B cell (primary cell): ENCODE data around the gene RGS1. TPM values are rescaled to one million over a fixed set of nuclear protein-coding genes. Genes with fewer than 3 reads are reported as not detected.
A peak's percentile ranks its signal among the peaks of the same experiment; 100 is the strongest.

Experiments
- ATAC-seq: fragments of 200-7000 bp; cut with Tn5 transposase; one replicate; pipeline ENCODE4 v1.10.0; 2021; ENCODE audit warnings: low read depth, mild to moderate bottlenecking, moderate number of reproducible peaks, moderate library complexity
- CTCF ChIA-PET: fragments of 350-600 bp; sonication (Branson Sonifier 250); formaldehyde crosslinking; loops from one replicate; lab custom pipeline; 2021; ENCODE audit warnings: antibody characterized with exemption, inconsistent platforms; lab: Charles Lee
- POLR2A ChIA-PET: fragments of 350-600 bp; sonication (Branson Sonifier 250); formaldehyde crosslinking; loops from one replicate; lab custom pipeline; 2021; ENCODE audit warnings: antibody characterized with exemption; lab: Charles Lee
- DNase-seq: peaks from one replicate; pipeline ENCODE4 v3.0.0; 2013
- H2AFZ ChIP-seq: 2 replicates; pipeline ENCODE4 v1.6.1; 2012; ENCODE audit warnings: mild to moderate bottlenecking, low read depth, low read length; ENCODE audit not compliant: insufficient read depth, poor library complexity, severe bottlenecking
- H3K27ac ChIP-seq, 2 donors: 1 replicate in 1 of 2; 2 replicates in 1 of 2; pipeline ENCODE4 v1.5.1; 2012 to 2013; ENCODE audit warnings: low read length in 2 of 2, mild to moderate bottlenecking in 2 of 2, moderate library complexity in 1 of 2
- H3K27me3 ChIP-seq, 4 experiments: fragments of 200-600 bp in 1 of 4; sonication (generic) in 1 of 4; replicated peaks in 1 of 4; 1 replicate in 2 of 4; 2 replicates in 2 of 4; pipeline versions ENCODE4 v1.6.1 to v1.7.0; 2013 to 2016; ENCODE audit warnings: low read length in 3 of 4, mild to moderate bottlenecking in 2 of 4, mixed read lengths in 1 of 4, moderate library complexity in 1 of 4; ENCODE audit not compliant: insufficient read depth in 4 of 4, control insufficient read depth in 3 of 4; ENCODE audit errors: control extremely low read depth in 1 of 4
- H3K36me3 ChIP-seq, 2 experiments: replicated peaks in 1 of 2; 1 replicate in 1 of 2; 2 replicates in 1 of 2; pipeline versions ENCODE4 v1.6.1 to v1.7.1; 2013; ENCODE audit warnings: low read length in 1 of 2; ENCODE audit not compliant: insufficient read depth in 2 of 2, control insufficient read depth in 1 of 2; ENCODE audit errors: control extremely low read depth in 1 of 2, extremely low read depth in 1 of 2
- H3K4me1 ChIP-seq, 2 donors: fragments of 200-600 bp in 1 of 2; sonication (generic) in 1 of 2; 1 replicate in 1 of 2; 2 replicates in 1 of 2; pipeline versions ENCODE4 v1.5.1 to v1.6.1; 2013 to 2017; ENCODE audit warnings: low read length in 2 of 2; ENCODE audit not compliant: control insufficient read depth in 2 of 2, insufficient read depth in 2 of 2
- H3K4me2 ChIP-seq: replicated peaks from 2 replicates; pipeline ENCODE3; 2012; ENCODE audit warnings: mild to moderate bottlenecking, low read depth, low read length; ENCODE audit not compliant: poor library complexity, severe bottlenecking
- H3K4me3 ChIP-seq, 5 experiments: fragments of 200-600 bp in 1 of 5; sonication (generic) in 1 of 5; 1 replicate in 3 of 5; 2 replicates in 2 of 5; pipeline versions ENCODE4 v1.5.1 to v1.7.0; 2011 to 2016; ENCODE audit warnings: low read length in 4 of 5, mild to moderate bottlenecking in 4 of 5, low read depth in 2 of 5, control low read depth in 1 of 5, moderate library complexity in 1 of 5; ENCODE audit not compliant: insufficient read depth in 1 of 5; ENCODE audit errors: control extremely low read depth in 1 of 5, extremely low read depth in 1 of 5
- H3K79me2 ChIP-seq: fragments of 200-600 bp; sonication (generic); one replicate; pipeline ENCODE4 v1.6.0; 2016; ENCODE audit warnings: low read length; ENCODE audit not compliant: control insufficient read depth, insufficient read depth
- H3K9ac ChIP-seq: fragments of 200-600 bp; sonication (generic); 2 replicates; pipeline ENCODE4 v1.6.1; 2017; ENCODE audit warnings: mild to moderate bottlenecking, low read length, moderate library complexity
- H3K9me3 ChIP-seq, 3 donors: one replicate each; pipeline versions ENCODE4 v1.6.1 to v1.7.1; 2013; ENCODE audit warnings: low read length in 2 of 3; ENCODE audit not compliant: control insufficient read depth in 2 of 3, insufficient read depth in 1 of 3; ENCODE audit errors: control extremely low read depth in 1 of 3
- H4K20me1 ChIP-seq: 2 replicates; pipeline ENCODE4 v1.6.0; 2012; ENCODE audit warnings: mild to moderate bottlenecking, low read length; ENCODE audit not compliant: insufficient read depth, control insufficient read depth, poor library complexity, severe bottlenecking
- H3K27ac Mint-ChIP-seq: one replicate; pipeline ENCODE4 v1.8.0; 2021; ENCODE audit warnings: mixed read lengths
- H3K27me3 Mint-ChIP-seq: one replicate; pipeline ENCODE4 v1.8.0; 2021; ENCODE audit warnings: mixed read lengths
- H3K4me1 Mint-ChIP-seq: one replicate; pipeline ENCODE4 v1.8.0; 2021; ENCODE audit warnings: mixed read lengths
- H3K4me3 Mint-ChIP-seq: one replicate; pipeline ENCODE4 v1.8.0; 2021; ENCODE audit warnings: mixed read lengths
- H3K9me3 Mint-ChIP-seq: one replicate; pipeline ENCODE4 v1.8.0; 2022; ENCODE audit warnings: mixed read lengths; ENCODE audit not compliant: insufficient read depth
- EZH2 ChIP-seq: IDR thresholded peaks from 2 replicates; pipeline ENCODE4 v1.6.1; 2012; ENCODE audit warnings: borderline replicate concordance, low read depth, mild to moderate bottlenecking, moderate library complexity, low read length; ENCODE audit not compliant: insufficient read depth, poor library complexity, severe bottlenecking
- WGBS: methylation state at CpG from one replicate; pipeline ENCODE4 v1.1.5; 2013; ENCODE audit warnings: missing lambda C conversion rate; ENCODE audit not compliant: insufficient coverage; 5-methylcytosine and 5-hydroxymethylcytosine counted together
- intact Hi-C: fragments of 100-400 bp; cut with micrococcal nuclease; formaldehyde crosslinking; loops from one replicate; pipeline ENCODE4 v1.10.0; 2022
- polyA plus RNA-seq: library from polyadenylated mRNA; depleted of rRNA; stranded (reverse); fragments of >200 nt; gene quantifications from 2 replicates; pipeline ENCODE4 v1.2.3, GENCODE V29; 2012
- total RNA-seq, 2 donors: library from RNA; stranded (reverse); fragments of 120-200 nt in 1 of 2; gene quantifications; 1 replicate in 1 of 2; 2 replicates in 1 of 2; pipeline versions ENCODE4 v1.2.3 to v1.2.4, GENCODE V29; 2013 to 2022
- TF ChIP-seq, protein P1 (sequence below): fragments of 200-600 bp; IDR thresholded peaks from one replicate; pipeline ENCODE4 v1.8.0; 2022; ENCODE audit warnings: antibody characterized with exemption, mild to moderate bottlenecking

Gene RGS1
- total and polyA plus RNA-seq, 2 donors (not counting 1 experiment from before 2014, with no cell fraction given), result 154 to 180 TPM

- WGBS, result no CpG with 5 or more reads among the region's 1 CpG
- CTCF ChIA-PET, result interaction anchor here (1.3 to 1.5 kb wide), 2 partner anchors 28 to 36 kb away, joined by 4 to 6 read pairs; no protein-coding TSS in a partner anchor
- peaks cover 9 to 17% of the 10 kb centered on the region in 2 donors for H3K4me1 ChIP-seq
- intact Hi-C loops, result no loop called here
- peaks cover 2% of the 10 kb centered on the region for H3K9me3 Mint-ChIP-seq
- H3K36me3 ChIP-seq, result no peaks in the 10 kb centered on the region
- H4K20me1 ChIP-seq, result no peaks in the 10 kb centered on the region
- no peak for ATAC-seq
- H3K79me2 ChIP-seq, result no peaks in the 10 kb centered on the region
- H3K4me2 ChIP-seq, result no peak overlapping the region
- no peak overlapping the region for H2AFZ ChIP-seq
- DNase-seq, result no peak
- H3K27me3 ChIP-seq, result peaks cover 0 to 2% (median 0%) of the 10 kb centered on the region in 4 experiments
- H3K9me3 ChIP-seq, result peaks cover 0 to 8% (median 8%) of the 10 kb centered on the region in 3 donors
- no peak overlapping the region for H3K4me3 ChIP-seq
- no peak overlapping the region for H3K27ac ChIP-seq
- H3K27ac Mint-ChIP-seq, result peak overlapping the region; percentile 38
- H3K27me3 Mint-ChIP-seq, result no peaks in the 10 kb centered on the region
- POLR2A ChIA-PET, result no interaction called here
- H3K9ac ChIP-seq, result no peak overlapping the region
- no peak for TF ChIP-seq EZH2
- TF ChIP-seq, protein P1, sequence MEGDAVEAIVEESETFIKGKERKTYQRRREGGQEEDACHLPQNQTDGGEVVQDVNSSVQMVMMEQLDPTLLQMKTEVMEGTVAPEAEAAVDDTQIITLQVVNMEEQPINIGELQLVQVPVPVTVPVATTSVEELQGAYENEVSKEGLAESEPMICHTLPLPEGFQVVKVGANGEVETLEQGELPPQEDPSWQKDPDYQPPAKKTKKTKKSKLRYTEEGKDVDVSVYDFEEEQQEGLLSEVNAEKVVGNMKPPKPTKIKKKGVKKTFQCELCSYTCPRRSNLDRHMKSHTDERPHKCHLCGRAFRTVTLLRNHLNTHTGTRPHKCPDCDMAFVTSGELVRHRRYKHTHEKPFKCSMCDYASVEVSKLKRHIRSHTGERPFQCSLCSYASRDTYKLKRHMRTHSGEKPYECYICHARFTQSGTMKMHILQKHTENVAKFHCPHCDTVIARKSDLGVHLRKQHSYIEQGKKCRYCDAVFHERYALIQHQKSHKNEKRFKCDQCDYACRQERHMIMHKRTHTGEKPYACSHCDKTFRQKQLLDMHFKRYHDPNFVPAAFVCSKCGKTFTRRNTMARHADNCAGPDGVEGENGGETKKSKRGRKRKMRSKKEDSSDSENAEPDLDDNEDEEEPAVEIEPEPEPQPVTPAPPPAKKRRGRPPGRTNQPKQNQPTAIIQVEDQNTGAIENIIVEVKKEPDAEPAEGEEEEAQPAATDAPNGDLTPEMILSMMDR, result no peak
- H3K4me3 Mint-ChIP-seq, result no peak overlapping the region
- peaks cover 37% of the 10 kb centered on the region for H3K4me1 Mint-ChIP-seq
Observed at GRCh38 chr1:192573499-192573898, 2.1 kb upstream of the RGS1 start.

GRCh38 chr1:192574073-192574472 lies 1.5 kb upstream of the RGS1 start:
- no CpG with 5 or more reads among the region's 1 CpG for WGBS
- Mint-ChIP-seq H3K4me3 (no peak overlapping the region), H3K27ac (no peak overlapping the region), H3K9me3 (peaks cover 2% of the 10 kb centered on the region), H3K4me1 (peaks cover 42% of the 10 kb centered on the region), H3K27me3 (no peaks in the 10 kb centered on the region)
- POLR2A ChIA-PET, result no interaction called here
- Histone ChIP-seq H3K79me2 (no peaks in the 10 kb centered on the region), H4K20me1 (no peaks in the 10 kb centered on the region), H3K9me3 (peaks cover 0 to 8% (median 8%) of the 10 kb centered on the region in 3 donors), H2AFZ (no peak overlapping the region), H3K4me2 (no peak overlapping the region), H3K27me3 (peaks cover 0 to 2% (median 0%) of the 10 kb centered on the region in 4 experiments), H3K4me1 (peaks cover 10 to 17% of the 10 kb centered on the region in 2 donors), H3K9ac (no peak overlapping the region), H3K27ac (no peak overlapping the region), H3K4me3 (no peak overlapping the region), H3K36me3 (no peaks in the 10 kb centered on the region)
- DNase-seq (no peak), ATAC-seq (no peak)
- CTCF ChIA-PET, result interaction anchor here (0.9 to 1.5 kb wide), 5 partner anchors 11 to 99 kb away, joined by 3 to 6 read pairs (median 3); no protein-coding TSS in a partner anchor
- intact Hi-C loops, result loop anchor here (2.0 kb wide), 1 partner anchor 485 kb away; the partner anchor contains the start of genes RO60 and UCHL5
- no peak for TF ChIP-seq EZH2
- TF ChIP-seq, protein P1, result no peak
